Chondrocyte (in vitro differentiated cells): Measurements from ENCODE around the gene ZNF385B. TPM values are rescaled to one million over a fixed set of nuclear protein-coding genes. Genes with fewer than 3 reads are reported as not detected.

Experiments
- DNase-seq: peaks from one replicate; pipeline ENCODE4 v3.0.0; 2021; ENCODE audit warnings: mixed read lengths, low spot score
- H3K27ac Mint-ChIP-seq: one replicate; pipeline ENCODE4 v1.8.0; 2021; ENCODE audit warnings: mild to moderate bottlenecking, moderate library complexity, mixed read lengths; ENCODE audit not compliant: unreplicated experiment
- H3K27me3 Mint-ChIP-seq: 2 replicates; pipeline ENCODE4 v1.8.0; 2021; ENCODE audit warnings: low read depth, mixed read lengths
- H3K36me3 Mint-ChIP-seq: 2 replicates; pipeline ENCODE4 v1.8.0; 2021; ENCODE audit warnings: low read depth, mixed read lengths
- H3K4me1 Mint-ChIP-seq: 2 replicates; pipeline ENCODE4 v1.8.0; 2021; ENCODE audit warnings: low read depth, mild to moderate bottlenecking, mixed read lengths
- H3K4me3 Mint-ChIP-seq: one replicate; pipeline ENCODE4 v1.8.0; 2021; ENCODE audit warnings: mild to moderate bottlenecking, moderate library complexity, mixed read lengths; ENCODE audit not compliant: unreplicated experiment
- H3K9me3 Mint-ChIP-seq: 2 replicates; pipeline ENCODE4 v1.8.0; 2021; ENCODE audit warnings: low read depth, mixed read lengths
- CTCF ChIP-seq: fragments of 200-600 bp; sonication (generic); IDR thresholded peaks from 2 replicates; pipeline ENCODE4 v1.5.0; 2021; ENCODE audit warnings: antibody characterized with exemption, mild to moderate bottlenecking, moderate library complexity
- total RNA-seq: library from RNA; stranded (reverse); gene quantifications from 3 replicates; pipeline ENCODE4 v1.2.1, GENCODE V29; 2021

Gene ZNF385B
- total RNA-seq, 1 donor from 2014 or later = 0.25 TPM

GRCh38 chr2:179817181-179817841, 44.1 kb downstream of the ZNF385B start:
- no peak for DNase-seq
- H3K4me3 Mint-ChIP-seq = no peak overlapping the region

GRCh38 chr2:179814050-179814449, 47.4 kb downstream of the ZNF385B start:
- Mint-ChIP-seq H3K36me3 (no peaks in the 10 kb centered on the region), H3K4me3 (no peak overlapping the region), H3K27me3 (no peaks in the 10 kb centered on the region), H3K4me1 (no peaks in the 10 kb centered on the region), H3K27ac (no peak overlapping the region), H3K9me3 (peaks cover 12% of the 10 kb centered on the region)
- TF ChIP-seq CTCF = no peak
- peak; percentile 81 for DNase-seq

More at GRCh38 chr2:179817181-179817841, 44.1 kb downstream of the ZNF385B start:
- Mint-ChIP-seq H3K27me3 (no peaks in the 10 kb centered on the region), H3K4me1 (no peaks in the 10 kb centered on the region), H3K9me3 (peaks cover 2% of the 10 kb centered on the region), H3K36me3 (no peaks in the 10 kb centered on the region), H3K27ac (no peak overlapping the region)
- TF ChIP-seq CTCF = no peak

GRCh38 chr2:179812501-179812900, 48.9 kb downstream of the ZNF385B start:
- Mint-ChIP-seq H3K9me3 (peaks cover 12% of the 10 kb centered on the region), H3K4me3 (no peak overlapping the region), H3K27ac (no peak overlapping the region), H3K4me1 (no peaks in the 10 kb centered on the region), H3K27me3 (no peaks in the 10 kb centered on the region), H3K36me3 (no peaks in the 10 kb centered on the region)
- no peak for DNase-seq
- no peak for TF ChIP-seq CTCF

GRCh38 chr2:179811042-179811441, 50.4 kb downstream of the ZNF385B start:
- no peak overlapping the region for H3K4me3 Mint-ChIP-seq
- peaks cover 3% of the 10 kb centered on the region for H3K27me3 Mint-ChIP-seq
- H3K4me1 Mint-ChIP-seq = no peaks in the 10 kb centered on the region
- no peak overlapping the region for H3K27ac Mint-ChIP-seq
- no peak for TF ChIP-seq CTCF
- DNase-seq = no peak
- H3K9me3 Mint-ChIP-seq = peaks cover 12% of the 10 kb centered on the region
- no peaks in the 10 kb centered on the region for H3K36me3 Mint-ChIP-seq

GRCh38 chr2:179809606-179810005, 51.8 kb downstream of the ZNF385B start:
- Mint-ChIP-seq H3K4me1 (no peaks in the 10 kb centered on the region), H3K9me3 (peaks cover 12% of the 10 kb centered on the region), H3K4me3 (no peak overlapping the region), H3K36me3 (no peaks in the 10 kb centered on the region), H3K27ac (no peak overlapping the region), H3K27me3 (peaks cover 13% of the 10 kb centered on the region)
- DNase-seq = no peak
- TF ChIP-seq CTCF = no peak
